A549 (cell line): Measurements from ENCODE around the gene FHL2. TPM values are rescaled to one million over a fixed set of nuclear protein-coding genes. Genes with fewer than 3 reads are reported as not detected.

Experiments
- ATAC-seq, 2 experiments: fragments of 200-7000 bp in 1 of 2; fragments of >200 bp in 1 of 2; cut with Nextera tagmentation in 1 of 2; cut with Tn5 transposase in 1 of 2; 3 replicates each; pipeline versions ENCODE4 v1.8.0 to v1.9.1; 2018 to 2020; ENCODE audit warnings: mild to moderate bottlenecking in 1 of 2, moderate library complexity in 1 of 2
- CTCF ChIA-PET: fragments of 300-600 bp; sonication (Branson Sonifier 250); formaldehyde crosslinking; extraction: SDS; loops from one replicate; lab custom pipeline; 2021; ENCODE audit warnings: antibody characterized with exemption, inconsistent platforms; lab: Yijun Ruan, JAX
- POLR2A ChIA-PET: fragments of 350-600 bp; formaldehyde crosslinking; extraction: SDS; loops from one replicate; lab custom pipeline; 2021; ENCODE audit warnings: antibody characterized with exemption, inconsistent platforms; lab: Yijun Ruan, JAX
- DNase-seq, 2 experiments: peaks; one replicate each; pipeline versions ENCODE4 v3.0.0 to v3.0.0-alpha.2; 2011 to 2016; ENCODE audit warnings: low read depth in 1 of 2, low spot score in 1 of 2
- FAIRE-seq: peaks from 2 replicates; lab custom pipeline; 2011; peaks lifted over from hg19 to GRCh38; lab: Jason Lieb, UNC
- H3K27ac ChIP-seq, 2 experiments: fragments of >200 bp; sonication (Bioruptor Twin); formaldehyde crosslinking; 3 replicates each; pipeline ENCODE4 v1.5.1; 2016 to 2017
- H3K4me1 ChIP-seq: fragments of >200 bp; sonication (Bioruptor Twin); formaldehyde crosslinking; 3 replicates; pipeline ENCODE4 v1.6.1; 2016
- H3K4me2 ChIP-seq: fragments of >200 bp; sonication (Bioruptor Twin); formaldehyde crosslinking; 3 replicates; pipeline ENCODE4 v1.6.1; 2016
- H3K4me3 ChIP-seq: fragments of >200 bp; sonication (Bioruptor Twin); formaldehyde crosslinking; 3 replicates; pipeline ENCODE4 v1.5.1; 2016
- H3K9me3 ChIP-seq: fragments of >200 bp; sonication (Bioruptor Twin); formaldehyde crosslinking; 3 replicates; pipeline ENCODE4 v1.6.1; 2016
- FOSB ChIP-seq: fragments of 250-450 bp; sonication (Bioruptor Pico); IDR thresholded peaks from 2 replicates; pipeline ENCODE4 v1.5.0; 2020; ENCODE audit warnings: mild to moderate bottlenecking, moderate library complexity
- FOXS1 ChIP-seq: fragments of 250-450 bp; sonication (Bioruptor Pico); IDR thresholded peaks from 2 replicates; pipeline ENCODE4 v1.5.0; 2020; ENCODE audit warnings: mild to moderate bottlenecking, moderate library complexity
- HOXB13 ChIP-seq: fragments of 250-450 bp; sonication (Bioruptor Pico); IDR thresholded peaks from 2 replicates; pipeline ENCODE4 v1.5.0; 2020; ENCODE audit warnings: low read depth, mild to moderate bottlenecking, moderate library complexity
- HOXB5 ChIP-seq: fragments of 250-450 bp; sonication (Bioruptor Pico); IDR thresholded peaks from 2 replicates; pipeline ENCODE4 v1.5.0; 2020; ENCODE audit warnings: mild to moderate bottlenecking, moderate library complexity
- JUN ChIP-seq, 2 experiments: fragments of >200 bp; sonication (Bioruptor Twin); formaldehyde crosslinking; IDR thresholded peaks; 2 replicates in 1 of 2; 3 replicates in 1 of 2; pipeline ENCODE4 v1.6.1; 2016 to 2017
- KDM1A ChIP-seq: fragments of 200-600 bp; sonication (generic); IDR thresholded peaks from 2 replicates; pipeline ENCODE4 v1.6.1; 2016; ENCODE audit warnings: low read depth, mild to moderate bottlenecking
- NPAS2 ChIP-seq: fragments of 250-450 bp; sonication (Bioruptor Pico); IDR thresholded peaks from 2 replicates; pipeline ENCODE4 v1.8.0; 2022; ENCODE audit warnings: mild to moderate bottlenecking, moderate library complexity, borderline replicate concordance
- RFX5 ChIP-seq: fragments of 450-650 bp; IDR thresholded peaks from 2 replicates; pipeline ENCODE4 v1.7.1; 2014; ENCODE audit warnings: antibody characterized with exemption, mild to moderate bottlenecking, moderate library complexity
- RNF2 ChIP-seq: fragments of 200-600 bp; sonication (generic); IDR thresholded peaks from 2 replicates; pipeline ENCODE4 v1.6.1; 2016; ENCODE audit warnings: low read depth, mild to moderate bottlenecking, antibody characterized with exemption, moderate library complexity, borderline replicate concordance
- ZNF302 ChIP-seq: fragments of 250-450 bp; sonication (Bioruptor Pico); IDR thresholded peaks from 2 replicates; pipeline ENCODE4 v1.9.0; 2021; ENCODE audit warnings: inconsistent platforms, mild to moderate bottlenecking, moderate library complexity
- WGBS: methylation state at CpG from one replicate; pipeline ENCODE4 v1.1.6; 2017; ENCODE audit errors: missing lambda C conversion rate; 5-methylcytosine and 5-hydroxymethylcytosine counted together
- polyA plus RNA-seq, 4 experiments: library from polyadenylated mRNA; depleted of rRNA in 3 of 4; stranded (reverse); fragments of >200 nt; fragmentation: RNase III in 1 of 4; extraction: RNeasy Plus Mini Kit Qiagen cat#74134 plus additional on column Dnase treatment in 1 of 4; gene quantifications; 2 replicates in 3 of 4; 3 replicates in 1 of 4; pipeline ENCODE4 v1.2.3, GENCODE V29; 2011 to 2017
- TF ChIP-seq, protein P1 (sequence below): fragments of >200 bp; sonication (Bioruptor Twin); formaldehyde crosslinking; IDR thresholded peaks from 3 replicates; pipeline ENCODE4 v1.6.1; 2016
- TF ChIP-seq, protein P2 (sequence below): fragments of 250-450 bp; sonication (Bioruptor Pico); IDR thresholded peaks from 2 replicates; pipeline ENCODE4 v1.5.0; 2020; ENCODE audit warnings: low read depth, mild to moderate bottlenecking, moderate library complexity
- TF ChIP-seq, protein P3 (sequence below): fragments of 200-600 bp; sonication (generic); IDR thresholded peaks from 2 replicates; pipeline ENCODE4 v1.6.1; 2016; ENCODE audit warnings: antibody characterized with exemption, mild to moderate bottlenecking, moderate library complexity
- TF ChIP-seq, protein P4 (sequence below): IDR thresholded peaks from 2 replicates; pipeline ENCODE4 v1.6.1; 2012
- TF ChIP-seq, protein P5 (sequence below): IDR thresholded peaks from 2 replicates; pipeline ENCODE4 v1.6.1; 2012

FHL2 gene
- polyA plus RNA-seq, 2 of the 4 experiments (the other 2 are of a cell fraction) = 57.9 to 85.9 TPM

DNA sequence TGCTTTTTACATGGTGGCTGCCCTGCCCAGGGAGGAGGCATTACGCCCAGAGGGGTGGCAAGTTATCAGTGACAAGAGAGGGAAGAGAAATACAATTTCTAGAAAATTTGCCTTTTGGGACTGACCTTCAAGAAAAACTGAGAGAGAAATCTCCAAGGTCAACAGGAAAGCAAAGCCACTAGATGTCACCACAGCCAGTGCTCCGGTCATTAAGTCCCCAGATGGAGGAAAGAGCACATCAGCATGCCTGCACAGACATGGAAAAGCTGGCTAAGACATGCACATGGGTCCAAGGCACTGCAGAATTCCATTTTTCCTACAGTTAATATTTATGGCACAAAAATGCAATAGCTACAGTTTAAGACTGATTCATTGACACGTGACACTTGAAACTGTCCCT, 21.0 kb downstream of the FHL2 start (continued):
- TF ChIP-seq, protein P1, sequence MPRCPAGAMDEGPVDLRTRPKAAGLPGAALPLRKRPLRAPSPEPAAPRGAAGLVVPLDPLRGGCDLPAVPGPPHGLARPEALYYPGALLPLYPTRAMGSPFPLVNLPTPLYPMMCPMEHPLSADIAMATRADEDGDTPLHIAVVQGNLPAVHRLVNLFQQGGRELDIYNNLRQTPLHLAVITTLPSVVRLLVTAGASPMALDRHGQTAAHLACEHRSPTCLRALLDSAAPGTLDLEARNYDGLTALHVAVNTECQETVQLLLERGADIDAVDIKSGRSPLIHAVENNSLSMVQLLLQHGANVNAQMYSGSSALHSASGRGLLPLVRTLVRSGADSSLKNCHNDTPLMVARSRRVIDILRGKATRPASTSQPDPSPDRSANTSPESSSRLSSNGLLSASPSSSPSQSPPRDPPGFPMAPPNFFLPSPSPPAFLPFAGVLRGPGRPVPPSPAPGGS = no peak

DNA sequence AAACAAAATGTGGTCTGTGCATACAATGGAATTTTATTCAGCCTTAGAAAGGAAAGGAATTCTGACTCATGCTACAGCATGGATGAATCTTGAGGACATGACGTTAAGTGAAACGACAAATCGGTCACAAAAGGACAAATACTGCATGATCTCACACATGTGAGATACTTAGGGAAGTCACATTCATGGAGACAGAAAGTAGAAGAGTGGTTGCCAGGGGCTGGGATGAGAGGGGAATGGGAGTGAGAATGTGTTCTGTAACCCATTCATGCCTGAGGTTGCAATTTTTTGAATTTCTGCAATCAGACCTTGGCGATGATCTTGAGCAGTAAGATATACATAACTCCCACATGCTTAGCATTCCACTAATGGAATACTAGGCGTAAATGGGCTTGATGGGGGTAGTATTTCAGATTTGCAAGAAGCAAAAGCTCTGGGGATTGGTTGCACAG, 22.0 kb downstream of the FHL2 start:
- H3K4me2 ChIP-seq = peak overlapping the region; percentile 31; the same call in 1 of the 3 replicates
- TF ChIP-seq FOXS1 (CRISPR knock-in tag) (no peak), ZNF302 (no peak), JUN (IDR thresholded peaks at IDR 0.05) (no peak), FOSB (CRISPR knock-in tag) (no peak), RFX5 (no peak), HOXB5 (no peak)
- TF ChIP-seq, protein P2, sequence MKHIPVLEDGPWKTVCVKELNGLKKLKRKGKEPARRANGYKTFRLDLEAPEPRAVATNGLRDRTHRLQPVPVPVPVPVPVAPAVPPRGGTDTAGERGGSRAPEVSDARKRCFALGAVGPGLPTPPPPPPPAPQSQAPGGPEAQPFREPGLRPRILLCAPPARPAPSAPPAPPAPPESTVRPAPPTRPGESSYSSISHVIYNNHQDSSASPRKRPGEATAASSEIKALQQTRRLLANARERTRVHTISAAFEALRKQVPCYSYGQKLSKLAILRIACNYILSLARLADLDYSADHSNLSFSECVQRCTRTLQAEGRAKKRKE (CRISPR knock-in tag) = no peak
- TF ChIP-seq, protein P3, sequence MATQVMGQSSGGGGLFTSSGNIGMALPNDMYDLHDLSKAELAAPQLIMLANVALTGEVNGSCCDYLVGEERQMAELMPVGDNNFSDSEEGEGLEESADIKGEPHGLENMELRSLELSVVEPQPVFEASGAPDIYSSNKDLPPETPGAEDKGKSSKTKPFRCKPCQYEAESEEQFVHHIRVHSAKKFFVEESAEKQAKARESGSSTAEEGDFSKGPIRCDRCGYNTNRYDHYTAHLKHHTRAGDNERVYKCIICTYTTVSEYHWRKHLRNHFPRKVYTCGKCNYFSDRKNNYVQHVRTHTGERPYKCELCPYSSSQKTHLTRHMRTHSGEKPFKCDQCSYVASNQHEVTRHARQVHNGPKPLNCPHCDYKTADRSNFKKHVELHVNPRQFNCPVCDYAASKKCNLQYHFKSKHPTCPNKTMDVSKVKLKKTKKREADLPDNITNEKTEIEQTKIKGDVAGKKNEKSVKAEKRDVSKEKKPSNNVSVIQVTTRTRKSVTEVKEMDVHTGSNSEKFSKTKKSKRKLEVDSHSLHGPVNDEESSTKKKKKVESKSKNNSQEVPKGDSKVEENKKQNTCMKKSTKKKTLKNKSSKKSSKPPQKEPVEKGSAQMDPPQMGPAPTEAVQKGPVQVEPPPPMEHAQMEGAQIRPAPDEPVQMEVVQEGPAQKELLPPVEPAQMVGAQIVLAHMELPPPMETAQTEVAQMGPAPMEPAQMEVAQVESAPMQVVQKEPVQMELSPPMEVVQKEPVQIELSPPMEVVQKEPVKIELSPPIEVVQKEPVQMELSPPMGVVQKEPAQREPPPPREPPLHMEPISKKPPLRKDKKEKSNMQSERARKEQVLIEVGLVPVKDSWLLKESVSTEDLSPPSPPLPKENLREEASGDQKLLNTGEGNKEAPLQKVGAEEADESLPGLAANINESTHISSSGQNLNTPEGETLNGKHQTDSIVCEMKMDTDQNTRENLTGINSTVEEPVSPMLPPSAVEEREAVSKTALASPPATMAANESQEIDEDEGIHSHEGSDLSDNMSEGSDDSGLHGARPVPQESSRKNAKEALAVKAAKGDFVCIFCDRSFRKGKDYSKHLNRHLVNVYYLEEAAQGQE = no peak
- TF ChIP-seq, protein P4, sequence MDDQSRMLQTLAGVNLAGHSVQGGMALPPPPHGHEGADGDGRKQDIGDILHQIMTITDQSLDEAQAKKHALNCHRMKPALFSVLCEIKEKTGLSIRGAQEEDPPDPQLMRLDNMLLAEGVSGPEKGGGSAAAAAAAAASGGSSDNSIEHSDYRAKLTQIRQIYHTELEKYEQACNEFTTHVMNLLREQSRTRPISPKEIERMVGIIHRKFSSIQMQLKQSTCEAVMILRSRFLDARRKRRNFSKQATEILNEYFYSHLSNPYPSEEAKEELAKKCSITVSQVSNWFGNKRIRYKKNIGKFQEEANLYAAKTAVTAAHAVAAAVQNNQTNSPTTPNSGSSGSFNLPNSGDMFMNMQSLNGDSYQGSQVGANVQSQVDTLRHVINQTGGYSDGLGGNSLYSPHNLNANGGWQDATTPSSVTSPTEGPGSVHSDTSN = no peak
- POLR2A ChIA-PET = no interaction called here
- peaks cover 35% of the 10 kb centered on the region for H3K4me1 ChIP-seq
- H3K9me3 ChIP-seq = no peaks in the 10 kb centered on the region
- H3K4me3 ChIP-seq = no peak overlapping the region
- CTCF ChIA-PET = interaction anchor here (1.5 to 12.5 kb wide), 3 partner anchors 31 to 142 kb away, joined by 3 to 122 read pairs (median 9); no protein-coding TSS in a partner anchor
- DNase-seq = no peak
- no peak; a peak in 2 of 6 replicates for ATAC-seq
- WGBS = 74% methylated on average over 5 of the region's 5 CpGs
- no peak for FAIRE-seq
- 0 out of 6 replicates have a peak overlapping the region, but pooled peaks of 1 of the 2 experiments have one; percentile 44 for H3K27ac ChIP-seq

DNA sequence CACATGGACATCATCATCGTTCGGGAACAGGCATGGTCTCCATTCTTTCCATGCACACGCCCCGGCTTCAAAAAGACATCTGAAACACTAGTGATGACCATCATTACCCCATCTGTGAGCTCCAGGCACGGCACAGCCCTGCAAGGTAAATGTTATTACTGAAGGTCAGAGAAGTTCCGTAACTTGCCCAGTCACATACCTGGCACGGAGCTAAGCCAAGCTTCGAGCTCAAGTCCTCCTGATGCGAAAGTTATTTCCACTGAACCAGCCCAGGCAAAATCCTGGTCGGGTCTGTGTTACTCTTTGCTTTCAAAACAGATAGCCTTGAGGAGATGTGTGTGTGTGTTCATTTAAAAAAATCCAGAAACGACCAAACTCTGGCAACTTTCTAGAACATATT, 22.8 kb downstream of the FHL2 start:
- H3K27ac ChIP-seq = peak overlapping the region in 1 of 2 experiments; percentile 14; a peak in 2 of 6 replicates
- no peaks in the 10 kb centered on the region for H3K9me3 ChIP-seq
- no peak overlapping the region for H3K4me3 ChIP-seq
- FAIRE-seq (no peak), ATAC-seq (no peak), DNase-seq (no peak)
- POLR2A ChIA-PET = no interaction called here
- CTCF ChIA-PET = interaction anchor here (0.6 to 12.5 kb wide), 4 partner anchors 14 to 143 kb away, joined by 3 to 122 read pairs (median 3); partner anchors contain the start of gene FHL2
- 89% methylated on average over 11 of the region's 11 CpGs for WGBS
- no peak overlapping the region for H3K4me2 ChIP-seq
- H3K4me1 ChIP-seq = peaks cover 35% of the 10 kb centered on the region
- TF ChIP-seq KDM1A (no peak), NPAS2 (CRISPR knock-in tag) (no peak), RNF2 (no peak), HOXB13 (CRISPR knock-in tag) (no peak)
- TF ChIP-seq, protein P5, sequence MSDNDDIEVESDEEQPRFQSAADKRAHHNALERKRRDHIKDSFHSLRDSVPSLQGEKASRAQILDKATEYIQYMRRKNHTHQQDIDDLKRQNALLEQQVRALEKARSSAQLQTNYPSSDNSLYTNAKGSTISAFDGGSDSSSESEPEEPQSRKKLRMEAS = no peak
